GM23338 (cell line): Measurements from ENCODE around the gene ZNF211. TPM values are rescaled to one million over a fixed set of nuclear protein-coding genes. Genes with fewer than 3 reads are reported as not detected.

Source experiments
- CREB1 ChIP-seq: fragments of 250-450 bp; sonication (Bioruptor Pico); IDR thresholded peaks from 2 replicates; pipeline ENCODE4 v1.5.0; 2020; ENCODE audit warnings: low read depth, mild to moderate bottlenecking, moderate library complexity
- EZH2phosphoT487 ChIP-seq: fragments of 200-600 bp; sonication (generic); IDR thresholded peaks from one replicate; pipeline ENCODE4 v1.8.1; 2018; ENCODE audit warnings: antibody characterized with exemption; ENCODE audit not compliant: unreplicated experiment
- STAT1 ChIP-seq: IDR thresholded peaks from one replicate; pipeline ENCODE4 v1.6.1; 2016; ENCODE audit warnings: antibody characterized with exemption; ENCODE audit not compliant: unreplicated experiment
- ZNF114 ChIP-seq: fragments of 250-450 bp; sonication (Bioruptor Pico); IDR thresholded peaks from 2 replicates; pipeline ENCODE4 v1.5.0; 2020; ENCODE audit warnings: mild to moderate bottlenecking, moderate library complexity
- ZNF462 ChIP-seq: fragments of 250-450 bp; sonication (Bioruptor Pico); IDR thresholded peaks from 2 replicates; pipeline ENCODE4 v1.5.0; 2020; ENCODE audit warnings: mild to moderate bottlenecking, moderate library complexity
- polyA plus RNA-seq: library from polyadenylated mRNA; unstranded; fragments of >200 nt; fragmentation: Nextera tagmentation; extraction: Ambion mirVana; gene quantifications from 2 replicates; pipeline ENCODE4 v1.2.1, GENCODE V29; 2016
- total RNA-seq: library from RNA; depleted of rRNA; stranded (reverse); fragments of >200 nt; shearing (Covaris generic); gene quantifications from 2 replicates; pipeline ENCODE4 v1.2.3, GENCODE V29; 2014
- TF ChIP-seq, protein P1 (sequence below), 2 experiments: fragments of 200-600 bp in 1 of 2; sonication (generic) in 1 of 2; conservative IDR thresholded peaks; 2 replicates each; pipeline versions ENCODE4 v1.5.1 to v1.6.1; 2016 to 2017; ENCODE audit warnings: antibody characterized with exemption in 2 of 2, low read depth in 2 of 2, mild to moderate bottlenecking in 2 of 2, moderate library complexity in 1 of 2
- TF ChIP-seq, protein P2 (sequence below): IDR thresholded peaks from one replicate; pipeline ENCODE4 v1.6.1; 2018; ENCODE audit warnings: antibody characterized with exemption; ENCODE audit not compliant: unreplicated experiment

The ZNF211 gene
- total and polyA plus RNA-seq, 2 experiments from 2014 or later: 9.7 to 13.8 TPM

GRCh38 chr19:57637379-57637778, 4.4 kb downstream of the ZNF211 start (continued):
- TF ChIP-seq ZNF462 (CRISPR knock-in tag) (no peak), ZNF114 (CRISPR knock-in tag) (no peak), CREB1 (CRISPR knock-in tag) (no peak), STAT1 (no peak), EZH2phosphoT487 (no peak)
- TF ChIP-seq, protein P1, sequence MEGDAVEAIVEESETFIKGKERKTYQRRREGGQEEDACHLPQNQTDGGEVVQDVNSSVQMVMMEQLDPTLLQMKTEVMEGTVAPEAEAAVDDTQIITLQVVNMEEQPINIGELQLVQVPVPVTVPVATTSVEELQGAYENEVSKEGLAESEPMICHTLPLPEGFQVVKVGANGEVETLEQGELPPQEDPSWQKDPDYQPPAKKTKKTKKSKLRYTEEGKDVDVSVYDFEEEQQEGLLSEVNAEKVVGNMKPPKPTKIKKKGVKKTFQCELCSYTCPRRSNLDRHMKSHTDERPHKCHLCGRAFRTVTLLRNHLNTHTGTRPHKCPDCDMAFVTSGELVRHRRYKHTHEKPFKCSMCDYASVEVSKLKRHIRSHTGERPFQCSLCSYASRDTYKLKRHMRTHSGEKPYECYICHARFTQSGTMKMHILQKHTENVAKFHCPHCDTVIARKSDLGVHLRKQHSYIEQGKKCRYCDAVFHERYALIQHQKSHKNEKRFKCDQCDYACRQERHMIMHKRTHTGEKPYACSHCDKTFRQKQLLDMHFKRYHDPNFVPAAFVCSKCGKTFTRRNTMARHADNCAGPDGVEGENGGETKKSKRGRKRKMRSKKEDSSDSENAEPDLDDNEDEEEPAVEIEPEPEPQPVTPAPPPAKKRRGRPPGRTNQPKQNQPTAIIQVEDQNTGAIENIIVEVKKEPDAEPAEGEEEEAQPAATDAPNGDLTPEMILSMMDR (conservative IDR thresholded peaks at IDR 0.05; ENCODE audit: low read depth in 2 of 2): no peak
- TF ChIP-seq, protein P2, sequence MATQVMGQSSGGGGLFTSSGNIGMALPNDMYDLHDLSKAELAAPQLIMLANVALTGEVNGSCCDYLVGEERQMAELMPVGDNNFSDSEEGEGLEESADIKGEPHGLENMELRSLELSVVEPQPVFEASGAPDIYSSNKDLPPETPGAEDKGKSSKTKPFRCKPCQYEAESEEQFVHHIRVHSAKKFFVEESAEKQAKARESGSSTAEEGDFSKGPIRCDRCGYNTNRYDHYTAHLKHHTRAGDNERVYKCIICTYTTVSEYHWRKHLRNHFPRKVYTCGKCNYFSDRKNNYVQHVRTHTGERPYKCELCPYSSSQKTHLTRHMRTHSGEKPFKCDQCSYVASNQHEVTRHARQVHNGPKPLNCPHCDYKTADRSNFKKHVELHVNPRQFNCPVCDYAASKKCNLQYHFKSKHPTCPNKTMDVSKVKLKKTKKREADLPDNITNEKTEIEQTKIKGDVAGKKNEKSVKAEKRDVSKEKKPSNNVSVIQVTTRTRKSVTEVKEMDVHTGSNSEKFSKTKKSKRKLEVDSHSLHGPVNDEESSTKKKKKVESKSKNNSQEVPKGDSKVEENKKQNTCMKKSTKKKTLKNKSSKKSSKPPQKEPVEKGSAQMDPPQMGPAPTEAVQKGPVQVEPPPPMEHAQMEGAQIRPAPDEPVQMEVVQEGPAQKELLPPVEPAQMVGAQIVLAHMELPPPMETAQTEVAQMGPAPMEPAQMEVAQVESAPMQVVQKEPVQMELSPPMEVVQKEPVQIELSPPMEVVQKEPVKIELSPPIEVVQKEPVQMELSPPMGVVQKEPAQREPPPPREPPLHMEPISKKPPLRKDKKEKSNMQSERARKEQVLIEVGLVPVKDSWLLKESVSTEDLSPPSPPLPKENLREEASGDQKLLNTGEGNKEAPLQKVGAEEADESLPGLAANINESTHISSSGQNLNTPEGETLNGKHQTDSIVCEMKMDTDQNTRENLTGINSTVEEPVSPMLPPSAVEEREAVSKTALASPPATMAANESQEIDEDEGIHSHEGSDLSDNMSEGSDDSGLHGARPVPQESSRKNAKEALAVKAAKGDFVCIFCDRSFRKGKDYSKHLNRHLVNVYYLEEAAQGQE: no peak
